Peyer's patch (tissue), 4 donors: Measurements from ENCODE around the gene SBF1. TPM values are rescaled to one million over a fixed set of nuclear protein-coding genes. Genes with fewer than 3 reads are reported as not detected.

ENCODE experiments used
- DNase-seq, 3 donors: peaks; one replicate each; pipeline ENCODE4 v3.0.0-alpha.2; 2017 to 2019
- H3K27ac ChIP-seq, 4 donors: fragments of 200-600 bp; sonication (generic); one replicate each; pipeline ENCODE4 v1.5.1; 2016 to 2019
- H3K27me3 ChIP-seq, 2 donors: fragments of 200-600 bp; sonication (generic); one replicate each; pipeline ENCODE4 v1.5.1; 2019
- H3K36me3 ChIP-seq, 3 donors: fragments of 200-600 bp; sonication (generic); one replicate each; pipeline ENCODE4 v1.5.1; 2016 to 2019
- H3K4me1 ChIP-seq, 4 donors: fragments of 200-600 bp; sonication (generic); one replicate each; pipeline ENCODE4 v1.5.1; 2016 to 2019
- H3K4me3 ChIP-seq, 4 donors: fragments of 200-600 bp; sonication (generic); 1 replicate in 3 of 4; 2 replicates in 1 of 4; pipeline ENCODE4 v1.5.1; 2016 to 2019; ENCODE audit warnings: mild to moderate bottlenecking in 1 of 4
- H3K9me3 ChIP-seq, 4 donors: fragments of 200-600 bp; sonication (generic); one replicate each; pipeline ENCODE4 v1.5.1; 2016 to 2019; ENCODE audit warnings: mild to moderate bottlenecking in 1 of 4
- POLR2A ChIP-seq, 2 donors: fragments of 450-650 bp; IDR thresholded peaks; one replicate each; pipeline ENCODE4 v1.5.1; 2017; ENCODE audit warnings: antibody characterized with exemption in 2 of 2, mild to moderate bottlenecking in 2 of 2, moderate library complexity in 2 of 2
- total RNA-seq, 4 donors: library from RNA; depleted of rRNA; stranded (reverse); fragments of >200 nt; gene quantifications; one replicate each; pipeline ENCODE4 v1.1.0, GENCODE V29; 2016
- TF ChIP-seq, protein P1 (sequence below), 6 experiments: fragments of 450-650 bp in 4 of 6; fragments of 200-600 bp in 2 of 6; sonication (generic) in 1 of 6; IDR thresholded peaks; one replicate each; pipeline ENCODE4 v1.5.1; 2017 to 2019; ENCODE audit warnings: antibody characterized with exemption in 6 of 6, mild to moderate bottlenecking in 3 of 6, moderate library complexity in 1 of 6

Gene SBF1
- total RNA-seq, 4 donors from 2014 or later: 72.0 to 133 (median 121) TPM

GRCh38 chr22:50517495-50518260 lies 42.8 kb upstream of the SBF1 start:
- H3K4me1 ChIP-seq: peaks cover 0 to under 1% (median 0%) of the 10 kb centered on the region in 4 donors
- no peaks in the 10 kb centered on the region for H3K9me3 ChIP-seq
- H3K27ac ChIP-seq: no peak overlapping the region
- peaks cover 0 to 62% (median 0%) of the 10 kb centered on the region in 3 donors for H3K36me3 ChIP-seq
- no peaks in the 10 kb centered on the region for H3K27me3 ChIP-seq
- H3K4me3 ChIP-seq: no peak overlapping the region
- no peak for DNase-seq
- TF ChIP-seq POLR2A (IDR thresholded peaks at IDR 0.05): no peak
- TF ChIP-seq, protein P1, sequence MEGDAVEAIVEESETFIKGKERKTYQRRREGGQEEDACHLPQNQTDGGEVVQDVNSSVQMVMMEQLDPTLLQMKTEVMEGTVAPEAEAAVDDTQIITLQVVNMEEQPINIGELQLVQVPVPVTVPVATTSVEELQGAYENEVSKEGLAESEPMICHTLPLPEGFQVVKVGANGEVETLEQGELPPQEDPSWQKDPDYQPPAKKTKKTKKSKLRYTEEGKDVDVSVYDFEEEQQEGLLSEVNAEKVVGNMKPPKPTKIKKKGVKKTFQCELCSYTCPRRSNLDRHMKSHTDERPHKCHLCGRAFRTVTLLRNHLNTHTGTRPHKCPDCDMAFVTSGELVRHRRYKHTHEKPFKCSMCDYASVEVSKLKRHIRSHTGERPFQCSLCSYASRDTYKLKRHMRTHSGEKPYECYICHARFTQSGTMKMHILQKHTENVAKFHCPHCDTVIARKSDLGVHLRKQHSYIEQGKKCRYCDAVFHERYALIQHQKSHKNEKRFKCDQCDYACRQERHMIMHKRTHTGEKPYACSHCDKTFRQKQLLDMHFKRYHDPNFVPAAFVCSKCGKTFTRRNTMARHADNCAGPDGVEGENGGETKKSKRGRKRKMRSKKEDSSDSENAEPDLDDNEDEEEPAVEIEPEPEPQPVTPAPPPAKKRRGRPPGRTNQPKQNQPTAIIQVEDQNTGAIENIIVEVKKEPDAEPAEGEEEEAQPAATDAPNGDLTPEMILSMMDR (IDR thresholded peaks at IDR 0.05): no peak

DNA sequence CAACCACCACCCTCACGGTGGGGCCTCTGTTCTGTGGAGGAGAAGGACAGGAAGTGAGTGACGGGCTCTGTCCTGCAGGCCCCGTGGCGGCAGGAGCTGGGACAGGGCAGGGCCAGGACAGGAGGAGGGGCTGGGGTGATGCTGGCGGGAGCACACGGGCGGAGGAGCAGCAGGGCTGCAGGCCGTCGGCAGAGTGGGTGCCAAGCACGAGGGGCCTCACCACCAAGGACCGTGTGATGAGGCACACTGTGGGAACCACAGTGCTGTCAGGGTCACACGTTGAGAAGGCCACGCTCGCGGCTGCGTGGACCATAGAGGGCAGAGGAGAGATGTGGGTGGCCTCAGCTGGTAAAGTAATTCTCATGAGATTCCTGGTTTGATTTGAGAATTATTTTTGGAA lies 42.1 kb upstream of the SBF1 start:
- peaks cover 0 to 54% (median 0%) of the 10 kb centered on the region in 3 donors for H3K36me3 ChIP-seq

DNA sequence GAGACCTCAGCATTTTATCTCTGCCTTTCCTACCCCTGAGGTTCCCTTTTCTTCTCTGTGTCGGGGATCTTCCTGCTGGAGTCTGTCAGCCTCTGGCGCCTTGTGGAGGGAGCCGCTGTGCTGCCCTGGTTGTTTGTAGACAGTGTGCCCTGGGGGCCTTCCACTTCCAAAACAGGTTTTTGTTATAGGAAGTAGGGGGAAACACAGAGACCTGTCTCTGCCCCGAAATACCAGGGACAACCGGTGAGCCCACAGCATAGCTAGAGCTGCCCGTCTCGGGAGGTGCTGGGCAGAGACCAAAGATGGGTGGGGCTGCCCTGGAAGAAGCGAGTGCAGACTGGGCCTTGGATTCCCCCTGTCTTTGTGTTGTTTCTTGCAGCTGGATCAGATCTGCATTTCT lies 41.2 kb upstream of the SBF1 start:
- Histone ChIP-seq H3K36me3 (peaks cover 0 to 46% (median 0%) of the 10 kb centered on the region in 3 donors), H3K27me3 (no peaks in the 10 kb centered on the region), H3K9me3 (no peaks in the 10 kb centered on the region), H3K27ac (no peak overlapping the region), H3K4me1 (no peaks in the 10 kb centered on the region), H3K4me3 (no peak overlapping the region)
- no peak for DNase-seq
- TF ChIP-seq, protein P1 (IDR thresholded peaks at IDR 0.05): no peak
- no peak for TF ChIP-seq POLR2A (IDR thresholded peaks at IDR 0.05)

More for the DNA sequence above, 42.1 kb upstream of the SBF1 start:
- no peak for DNase-seq
- Histone ChIP-seq H3K27ac (no peak overlapping the region), H3K4me3 (no peak overlapping the region), H3K27me3 (no peaks in the 10 kb centered on the region), H3K9me3 (no peaks in the 10 kb centered on the region), H3K4me1 (no peaks in the 10 kb centered on the region)
- no peak for TF ChIP-seq POLR2A (IDR thresholded peaks at IDR 0.05)
- TF ChIP-seq, protein P1 (IDR thresholded peaks at IDR 0.05): no peak

DNA sequence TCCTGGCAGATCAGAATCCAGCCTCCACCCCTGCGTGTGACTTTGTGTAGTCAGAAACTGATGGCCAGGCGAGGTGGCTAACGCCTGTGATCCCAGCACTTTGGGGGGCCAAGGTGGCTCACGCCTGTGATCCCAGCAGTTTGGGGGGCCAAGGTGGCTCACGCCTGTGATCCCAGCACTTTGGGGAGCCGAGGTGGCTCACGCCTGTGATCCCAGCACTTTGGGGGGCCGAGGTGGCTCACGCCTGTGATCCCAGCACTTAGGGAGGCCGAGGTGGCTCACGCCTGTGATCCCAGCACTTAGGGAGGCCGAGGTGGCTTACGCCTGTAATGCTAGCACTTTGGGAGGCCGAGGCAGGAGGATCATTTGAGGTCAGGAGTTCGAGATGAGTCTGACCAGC lies 38.3 kb upstream of the SBF1 start:
- TF ChIP-seq, protein P1 (IDR thresholded peaks at IDR 0.05): no peak
- no peak for TF ChIP-seq POLR2A (IDR thresholded peaks at IDR 0.05)
- peaks cover 0 to 12% (median 0%) of the 10 kb centered on the region in 4 donors for H3K4me1 ChIP-seq
- H3K4me3 ChIP-seq: no peak overlapping the region
- no peaks in the 10 kb centered on the region for H3K27me3 ChIP-seq
- H3K27ac ChIP-seq: no peak overlapping the region
- H3K9me3 ChIP-seq: no peaks in the 10 kb centered on the region
- no peak for DNase-seq
- H3K36me3 ChIP-seq: peaks cover 0 to 24% (median 0%) of the 10 kb centered on the region in 3 donors

DNA sequence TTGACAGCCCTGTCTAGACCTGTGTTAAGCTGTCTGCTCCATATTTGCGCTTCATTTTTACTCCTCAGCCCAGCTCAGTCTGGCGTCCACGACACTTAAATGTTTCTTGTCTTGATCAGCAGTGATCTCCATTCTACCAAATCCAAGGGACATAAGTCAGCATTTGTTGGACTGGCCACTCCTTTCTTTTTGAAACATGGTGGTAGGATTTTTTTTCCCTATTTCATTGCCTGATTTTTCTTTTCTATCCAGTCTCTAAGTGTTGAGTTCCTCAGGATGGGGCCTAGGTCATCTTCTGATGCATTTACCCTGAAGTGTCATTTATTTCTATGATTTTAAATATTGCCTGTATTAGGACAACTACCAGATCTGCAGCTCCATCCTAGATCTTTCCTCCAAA lies 34.1 kb upstream of the SBF1 start:
- no peak for DNase-seq
- H3K4me1 ChIP-seq: peaks cover 0 to 35% (median 8%) of the 10 kb centered on the region in 4 donors
- peak overlapping the region in 3 of 4 donors; percentile 64 to 83 (median 81) for H3K4me3 ChIP-seq
- H3K27me3 ChIP-seq: no peaks in the 10 kb centered on the region
- H3K36me3 ChIP-seq: peaks cover 0 to 25% (median 0%) of the 10 kb centered on the region in 3 donors
- TF ChIP-seq POLR2A (IDR thresholded peaks at IDR 0.05): no peak
- TF ChIP-seq, protein P1 (IDR thresholded peaks at IDR 0.05): no peak
- no peaks in the 10 kb centered on the region for H3K9me3 ChIP-seq
- peak overlapping the region; percentile 89 to 98 (median 93) for H3K27ac ChIP-seq
